Thyroid gland (tissue), 4 donors: Measurements from ENCODE around the gene OTP. TPM values are rescaled to one million over a fixed set of nuclear protein-coding genes. Genes with fewer than 3 reads are reported as not detected.

ENCODE experiments used
- total RNA-seq, 4 donors: library from RNA; depleted of rRNA; stranded (reverse); fragments of >200 nt; gene quantifications; one replicate each; pipeline ENCODE4 v1.2.3, GENCODE V29; 2016

Gene OTP
- total RNA-seq, 4 donors from 2014 or later = not detected

Other genes starting within 250 kb of the OTP start
- 10 to 100 TPM; 63.9 to 93.9 (median 85.0) TPM for gene WDR41, start 146.4 kb downstream of the OTP start, total RNA-seq
- 100 to 1,000 TPM; 127 to 222 (median 165) TPM for gene TBCA, start 137.6 kb upstream of the OTP start, total RNA-seq